H1 (cell line): ENCODE measurements around the gene TRAPPC3. TPM values are rescaled to one million over a fixed set of nuclear protein-coding genes. Genes with fewer than 3 reads are reported as not detected.

Experiments
- CTCF ChIA-PET: fragments of 300-600 bp; sonication (Branson Sonifier 250); formaldehyde crosslinking; loops from one replicate; lab custom pipeline; 2021; ENCODE audit not compliant: partially characterized antibody; lab: Charles Lee
- POLR2A ChIA-PET: fragments of 300-600 bp; sonication (Branson Sonifier 250); formaldehyde crosslinking; loops from one replicate; lab custom pipeline; 2021; ENCODE audit warnings: inconsistent platforms; ENCODE audit not compliant: partially characterized antibody; lab: Charles Lee
- DNase-seq, 2 experiments: peaks; one replicate each; pipeline versions ENCODE4 v3.0.0 to v3.0.0-alpha.2; 2010 to 2022; ENCODE audit warnings: low spot score in 2 of 2, low read depth in 1 of 2, mixed read lengths in 1 of 2
- FAIRE-seq: peaks from 2 replicates; lab custom pipeline; 2011; peaks lifted over from hg19 to GRCh38; lab: Jason Lieb, UNC
- H2AFZ ChIP-seq: 2 replicates; pipeline ENCODE4 v1.8.1; 2012; ENCODE audit warnings: low read length, inconsistent platforms
- H2AK5ac ChIP-seq: 2 replicates; pipeline ENCODE4 v1.6.1; 2013; ENCODE audit warnings: low read depth, low read length
- H2BK120ac ChIP-seq: replicated peaks from 2 replicates; pipeline ENCODE3; 2013; ENCODE audit warnings: low read depth, low read length, inconsistent platforms
- H2BK12ac ChIP-seq: 2 replicates; pipeline ENCODE4 v1.6.1; 2013; ENCODE audit warnings: low read depth, low read length
- H2BK15ac ChIP-seq: 2 replicates; pipeline ENCODE4 v1.6.1; 2013; ENCODE audit warnings: low read length
- H2BK20ac ChIP-seq: 2 replicates; pipeline ENCODE4 v1.6.1; 2013; ENCODE audit warnings: low read length
- H2BK5ac ChIP-seq: 2 replicates; pipeline ENCODE4 v1.6.1; 2013; ENCODE audit warnings: low read depth, low read length
- H3K14ac ChIP-seq: 2 replicates; pipeline ENCODE4 v1.6.1; 2013; ENCODE audit warnings: inconsistent platforms; ENCODE audit not compliant: insufficient read length
- H3K18ac ChIP-seq: 2 replicates; pipeline ENCODE4 v1.6.1; 2013; ENCODE audit warnings: low read length; ENCODE audit errors: extremely low read depth
- H3K23ac ChIP-seq: 2 replicates; pipeline ENCODE4 v1.6.1; 2013; ENCODE audit warnings: inconsistent platforms; ENCODE audit not compliant: insufficient read length
- H3K23me2 ChIP-seq: 2 replicates; pipeline ENCODE4 v1.6.1; 2013; ENCODE audit warnings: low read depth, low read length
- H3K27ac ChIP-seq: 2 replicates; pipeline ENCODE4 v1.6.1; 2011; ENCODE audit warnings: low read depth, low read length, inconsistent platforms
- H3K27me3 ChIP-seq, 4 experiments: replicated peaks in 1 of 4; 1 replicate in 1 of 4; 2 replicates in 3 of 4; pipeline versions ENCODE4 v1.6.1 to v1.8.1; 2011 to 2013; ENCODE audit warnings: low read length in 3 of 4, mild to moderate bottlenecking in 3 of 4, inconsistent platforms in 2 of 4, mixed read lengths in 2 of 4, moderate library complexity in 1 of 4; ENCODE audit not compliant: control insufficient read depth in 3 of 4, insufficient read depth in 3 of 4; ENCODE audit errors: extremely low read depth in 1 of 4
- H3K36me3 ChIP-seq, 4 experiments: 2 replicates each; pipeline versions ENCODE4 v1.6.1 to v1.8.1; 2011 to 2013; ENCODE audit warnings: mild to moderate bottlenecking in 4 of 4, low read length in 3 of 4, moderate library complexity in 2 of 4, control low read depth in 1 of 4, inconsistent platforms in 1 of 4; ENCODE audit not compliant: insufficient read depth in 4 of 4, control insufficient read depth in 2 of 4
- H3K4ac ChIP-seq: replicated peaks from 2 replicates; pipeline ENCODE3; 2013; ENCODE audit warnings: low read length, low read depth, mixed read lengths, inconsistent platforms; ENCODE audit not compliant: insufficient read length
- H3K4me1 ChIP-seq, 4 experiments: replicated peaks in 1 of 4; 1 replicate in 1 of 4; 2 replicates in 3 of 4; pipeline versions ENCODE4 v1.6.1 to v1.8.1; 2011 to 2013; ENCODE audit warnings: low read length in 3 of 4, inconsistent platforms in 2 of 4, mixed read lengths in 1 of 4; ENCODE audit not compliant: insufficient read depth in 4 of 4, control insufficient read depth in 3 of 4
- H3K4me2 ChIP-seq, 2 experiments: 2 replicates each; pipeline versions ENCODE4 v1.6.1 to v1.8.1; 2011 to 2013; ENCODE audit warnings: low read depth in 2 of 2, low read length in 2 of 2, control low read depth in 1 of 2, inconsistent platforms in 1 of 2, mild to moderate bottlenecking in 1 of 2; ENCODE audit not compliant: insufficient read depth in 1 of 2
- H3K4me3 ChIP-seq, 4 experiments: fragments of 200-600, 300-600 bp in 1 of 4; sonication (generic), shearing (Covaris generic), sonication (Bioruptor Twin) in 1 of 4; 2 replicates each; pipeline versions ENCODE4 v1.5.1 to v1.8.1; 2011 to 2016; ENCODE audit warnings: low read length in 4 of 4, low read depth in 3 of 4, control low read depth in 2 of 4, inconsistent platforms in 2 of 4, mild to moderate bottlenecking in 2 of 4, mixed read lengths in 1 of 4, moderate library complexity in 1 of 4; ENCODE audit not compliant: insufficient read depth in 2 of 4; ENCODE audit errors: extremely low read depth in 1 of 4
- H3K56ac ChIP-seq: replicated peaks from 2 replicates; pipeline ENCODE3; 2013; ENCODE audit warnings: low read depth, mild to moderate bottlenecking, mixed read lengths, low read length, inconsistent platforms; ENCODE audit not compliant: insufficient read length
- H3K79me1 ChIP-seq: 2 replicates; pipeline ENCODE4 v1.6.1; 2013; ENCODE audit warnings: low read depth, low read length, control low read depth
- H3K79me2 ChIP-seq, 2 experiments: 2 replicates each; pipeline versions ENCODE4 v1.6.1 to v1.8.1; 2012 to 2013; ENCODE audit warnings: low read length in 2 of 2, mild to moderate bottlenecking in 2 of 2, inconsistent platforms in 1 of 2; ENCODE audit not compliant: insufficient read depth in 2 of 2, control insufficient read depth in 1 of 2
- H3K9ac ChIP-seq, 4 experiments: replicated peaks in 1 of 4; 1 replicate in 1 of 4; 2 replicates in 3 of 4; pipeline versions ENCODE4 v1.6.1 to v1.8.1; 2011 to 2013; ENCODE audit warnings: low read depth in 3 of 4, low read length in 3 of 4, control low read depth in 2 of 4, mild to moderate bottlenecking in 2 of 4, moderate library complexity in 2 of 4, inconsistent platforms in 1 of 4; ENCODE audit errors: extremely low read depth in 1 of 4
- H3K9me3 ChIP-seq, 2 experiments: 2 replicates each; pipeline versions ENCODE4 v1.6.1 to v1.8.1; 2012 to 2013; ENCODE audit warnings: mild to moderate bottlenecking in 2 of 2, moderate library complexity in 2 of 2, control low read depth in 1 of 2, inconsistent platforms in 1 of 2, low read depth in 1 of 2, low read length in 1 of 2, mixed read lengths in 1 of 2; ENCODE audit not compliant: insufficient read depth in 2 of 2
- H4K20me1 ChIP-seq, 2 experiments: replicated peaks in 1 of 2; 2 replicates each; pipeline versions ENCODE3 to v1.8.1; 2011 to 2013; ENCODE audit warnings: inconsistent platforms in 2 of 2, low read length in 2 of 2, mild to moderate bottlenecking in 1 of 2; ENCODE audit not compliant: insufficient read depth in 2 of 2, control insufficient read depth in 1 of 2
- H4K5ac ChIP-seq: 2 replicates; pipeline ENCODE4 v1.6.1; 2013; ENCODE audit warnings: low read length, low read depth, mixed read lengths, inconsistent platforms; ENCODE audit not compliant: insufficient read length
- H4K8ac ChIP-seq: 2 replicates; pipeline ENCODE4 v1.8.0; 2013; ENCODE audit warnings: mild to moderate bottlenecking, moderate library complexity, low read length, inconsistent platforms; ENCODE audit not compliant: insufficient read depth; ENCODE audit errors: extremely low read depth
- H4K91ac ChIP-seq: replicated peaks from 2 replicates; pipeline ENCODE3; 2013; ENCODE audit warnings: low read length, mixed read lengths, inconsistent platforms; ENCODE audit not compliant: insufficient read length
- CHD1 ChIP-seq: IDR thresholded peaks from 2 replicates; pipeline ENCODE4 v1.6.1; 2012; ENCODE audit warnings: low read depth, low read length, improper control_type of control experiment
- EGR1 ChIP-seq: IDR thresholded peaks from 2 replicates; pipeline ENCODE4 v1.6.1; 2011; ENCODE audit warnings: low read depth, low read length, borderline replicate concordance
- HDAC6 ChIP-seq: IDR thresholded peaks from one replicate; pipeline ENCODE4 v1.7.1; 2012; ENCODE audit warnings: low read depth, mild to moderate bottlenecking, inconsistent platforms, low read length, moderate library complexity
- JUND ChIP-seq: IDR thresholded peaks from 2 replicates; pipeline ENCODE4 v1.6.1; 2011; ENCODE audit warnings: mild to moderate bottlenecking, improper control_type of control experiment, low read length
- MAFK ChIP-seq: IDR thresholded peaks from 2 replicates; pipeline ENCODE4 v1.6.1; 2012; ENCODE audit warnings: low read depth, mild to moderate bottlenecking, improper control_type of control experiment, low read length
- SP2 ChIP-seq: IDR thresholded peaks from 2 replicates; pipeline ENCODE4 v1.6.1; 2012; ENCODE audit warnings: mild to moderate bottlenecking, low read length, inconsistent platforms
- SP4 ChIP-seq: IDR thresholded peaks from 2 replicates; pipeline ENCODE4 v1.6.1; 2012; ENCODE audit warnings: low read length, inconsistent platforms
- TAF1 ChIP-seq: IDR thresholded peaks from 2 replicates; pipeline ENCODE4 v1.6.1; 2011; ENCODE audit warnings: mild to moderate bottlenecking, low read depth, low read length
- TAF7 ChIP-seq: optimal IDR thresholded peaks from 2 replicates; pipeline ENCODE3; 2011; ENCODE audit warnings: low read depth, mild to moderate bottlenecking, inconsistent platforms, low read length, moderate library complexity, borderline replicate concordance
- polyA plus RNA-seq, 7 experiments: library from polyadenylated mRNA; depleted of rRNA in 3 of 7; stranded (reverse) in 5 of 7; unstranded in 2 of 7; fragments of >200 nt in 5 of 7; fragments of 200-250 nt in 2 of 7; gene quantifications; 1 replicate in 5 of 7; 2 replicates in 1 of 7; 4 replicates in 1 of 7; pipeline versions ENCODE4 v1.2.1 to v1.2.3, GENCODE V29; 2011 to 2013; ENCODE audit warnings: missing spikeins in 2 of 7, mixed read lengths in 2 of 7
- total RNA-seq: library from RNA; stranded (reverse); fragmentation: NEBNext Ultra II Directional; extraction: Animal tissue kit (Norgen Biotek cat#: 25700); gene quantifications from 2 replicates; pipeline ENCODE4 v1.2.1, GENCODE V29; 2021
- TF ChIP-seq, protein P1 (sequence below), 3 experiments: IDR thresholded peaks; 1 replicate in 2 of 3; 2 replicates in 1 of 3; pipeline versions ENCODE4 v1.5.1 to v1.6.1; 2011; ENCODE audit warnings: low read length in 3 of 3, mild to moderate bottlenecking in 3 of 3, inconsistent platforms in 2 of 3, low read depth in 1 of 3, moderate library complexity in 1 of 3; ENCODE audit not compliant: insufficient read depth in 1 of 3; ENCODE audit errors: control extremely low read depth in 1 of 3

The TRAPPC3 gene
- total and polyA plus RNA-seq, 2 of the 8 experiments (the other 6 are each of a cell fraction or from before 2014, with no cell fraction given) = 47.8 to 51.0 TPM

- Histone ChIP-seq H2AFZ (no peak overlapping the region), H2BK20ac (no peak overlapping the region), H3K27ac (no peak overlapping the region), H3K4me3 (no peak overlapping the region), H3K23ac (no peak overlapping the region), H2AK5ac (no peak overlapping the region), H2BK5ac (no peak overlapping the region), H2BK12ac (no peak overlapping the region), H4K20me1 (peaks cover 0 to 23% of the 10 kb centered on the region in 2 experiments), H3K9me3 (no peaks in the 10 kb centered on the region), H3K23me2 (no peaks in the 10 kb centered on the region), H3K9ac (no peak overlapping the region), H3K4me2 (no peak overlapping the region), H3K4me1 (peaks cover 0 to 16% (median 7%) of the 10 kb centered on the region in 4 experiments; a peak in 6 of 7 replicates), H2BK15ac (no peak overlapping the region), H4K8ac (no peak overlapping the region), H3K4ac (no peak overlapping the region), H3K56ac (no peak overlapping the region), H2BK120ac (no peak overlapping the region), H3K79me2 (peaks cover 0 to 39% of the 10 kb centered on the region in 2 experiments; a peak in 3 of 4 replicates), H3K14ac (no peak overlapping the region), H4K5ac (no peak overlapping the region), H3K18ac (no peak overlapping the region), H3K36me3 (no peaks in the 10 kb centered on the region), H3K27me3 (no peaks in the 10 kb centered on the region), H3K79me1 (peaks cover 5% of the 10 kb centered on the region), H4K91ac (no peak overlapping the region)
- FAIRE-seq (no peak), DNase-seq (no peak)
- ChIA-PET CTCF (interaction anchor here (0.6 to 17.6 kb wide), 8 partner anchors 10 to 126 kb away, joined by 3 to 233 read pairs (median 16); partner anchors contain the start of genes THRAP3 and TRAPPC3), POLR2A (interaction anchor here (1.1 to 3.3 kb wide), 4 partner anchors 12 to 26 kb away, joined by 3 to 20 read pairs (median 4); no protein-coding TSS in a partner anchor)
- TF ChIP-seq EGR1 (no peak), HDAC6 (no peak), SP2 (no peak), MAFK (no peak), JUND (no peak), SP4 (no peak), CHD1 (no peak), TAF7 (no peak), TAF1 (no peak)
- TF ChIP-seq, protein P1, sequence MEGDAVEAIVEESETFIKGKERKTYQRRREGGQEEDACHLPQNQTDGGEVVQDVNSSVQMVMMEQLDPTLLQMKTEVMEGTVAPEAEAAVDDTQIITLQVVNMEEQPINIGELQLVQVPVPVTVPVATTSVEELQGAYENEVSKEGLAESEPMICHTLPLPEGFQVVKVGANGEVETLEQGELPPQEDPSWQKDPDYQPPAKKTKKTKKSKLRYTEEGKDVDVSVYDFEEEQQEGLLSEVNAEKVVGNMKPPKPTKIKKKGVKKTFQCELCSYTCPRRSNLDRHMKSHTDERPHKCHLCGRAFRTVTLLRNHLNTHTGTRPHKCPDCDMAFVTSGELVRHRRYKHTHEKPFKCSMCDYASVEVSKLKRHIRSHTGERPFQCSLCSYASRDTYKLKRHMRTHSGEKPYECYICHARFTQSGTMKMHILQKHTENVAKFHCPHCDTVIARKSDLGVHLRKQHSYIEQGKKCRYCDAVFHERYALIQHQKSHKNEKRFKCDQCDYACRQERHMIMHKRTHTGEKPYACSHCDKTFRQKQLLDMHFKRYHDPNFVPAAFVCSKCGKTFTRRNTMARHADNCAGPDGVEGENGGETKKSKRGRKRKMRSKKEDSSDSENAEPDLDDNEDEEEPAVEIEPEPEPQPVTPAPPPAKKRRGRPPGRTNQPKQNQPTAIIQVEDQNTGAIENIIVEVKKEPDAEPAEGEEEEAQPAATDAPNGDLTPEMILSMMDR (IDR thresholded peaks at IDR 0.05; ENCODE audit: control extremely low read depth in 1 of 3, insufficient read depth in 1 of 3, low read depth in 1 of 3, low read length in 3 of 3) = no peak
These were observed 14.1 kb upstream of the TRAPPC3 start for GRCh38 chr1:36163426-36163825.
